ENCODE measurements around the gene ADAMTSL1. TPM values are rescaled to one million over a fixed set of nuclear protein-coding genes. Genes with fewer than 3 reads are reported as not detected.

The ADAMTSL1 gene
- total RNA-seq, 1 experiment from 2014 or later: 25.5 TPM

- no peak for DNase-seq (ENCODE audit: low spot score)
Measured at GRCh38 chr9:18665947-18666346, 192.0 kb downstream of the ADAMTSL1 start.

DNA sequence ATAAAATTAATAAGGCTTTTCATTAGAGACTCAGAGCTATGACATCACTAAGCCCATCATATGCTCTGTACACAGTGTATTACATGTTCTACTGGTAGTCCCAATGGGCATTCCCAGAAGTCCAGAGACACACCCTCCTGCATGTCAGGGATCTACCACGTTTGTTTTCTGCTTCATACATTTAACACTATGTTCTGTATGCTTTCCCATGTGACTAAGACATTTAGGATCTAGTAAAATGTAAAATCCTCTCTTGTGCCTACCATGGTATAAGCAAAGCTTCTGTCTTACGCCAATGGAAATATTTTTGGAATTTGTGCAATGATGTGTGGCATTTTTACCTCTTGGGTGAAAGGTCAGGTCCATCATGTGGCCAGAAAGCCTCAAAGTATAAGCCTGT, 192.4 kb downstream of the ADAMTSL1 start:
- no peak for DNase-seq (ENCODE audit: low spot score)

DNA sequence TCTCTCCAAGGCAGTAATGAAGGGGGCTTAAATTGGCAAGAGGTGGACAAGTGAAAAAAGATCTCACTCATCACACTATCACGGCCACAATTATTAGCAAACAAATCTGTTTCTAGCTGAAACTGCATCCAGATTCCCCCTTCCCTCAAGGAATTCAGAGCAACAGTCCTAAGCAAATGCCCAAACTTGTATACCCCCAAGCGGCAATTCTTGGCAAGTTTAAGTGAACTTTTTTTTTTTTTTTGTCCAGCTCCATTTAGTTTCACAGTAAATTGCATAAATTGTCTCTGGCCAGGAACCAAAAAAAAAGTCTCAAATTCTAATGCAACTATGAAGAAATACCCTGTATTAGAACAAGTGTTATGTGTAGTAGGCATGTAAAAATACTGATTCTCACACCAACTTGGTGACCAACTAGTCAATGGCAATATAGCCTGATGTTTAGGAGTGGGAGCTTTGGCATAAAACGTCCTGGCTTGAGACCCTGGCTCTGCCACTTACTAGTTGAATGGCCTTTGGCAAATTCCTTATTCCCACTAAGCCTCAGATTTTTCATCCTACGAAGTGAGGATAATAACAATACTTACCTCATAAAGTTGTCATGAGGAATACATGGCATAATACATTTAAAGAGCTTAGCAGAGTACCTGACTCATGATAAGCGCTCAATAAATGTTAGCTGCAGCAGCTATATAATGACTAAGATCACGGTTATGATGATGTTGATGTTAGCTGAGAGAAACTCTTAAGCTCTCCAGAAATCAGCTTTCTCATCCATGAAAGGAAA, 193.2 kb downstream of the ADAMTSL1 start:
- DNase-seq (ENCODE audit: low spot score): no peak

DNA sequence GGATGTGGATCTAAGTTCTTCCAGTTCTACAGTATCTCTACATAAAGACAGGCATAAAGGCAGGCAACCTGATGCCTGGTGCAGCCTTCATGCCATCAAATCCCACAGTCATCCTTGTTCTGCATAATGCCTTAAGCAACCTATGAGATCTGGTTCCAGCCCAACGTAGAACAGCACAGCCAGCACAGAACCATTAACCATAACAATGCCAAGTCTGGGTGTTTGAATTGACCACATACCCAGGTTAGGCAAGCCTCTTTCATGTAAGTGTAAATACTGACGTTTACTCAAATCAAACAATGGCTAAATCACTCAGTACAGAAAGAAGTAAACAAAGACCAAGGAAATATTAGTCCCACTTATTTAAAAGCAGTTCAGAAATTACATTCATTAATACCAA, 195.0 kb downstream of the ADAMTSL1 start:
- DNase-seq (ENCODE audit: low spot score): peak; percentile 61

DNA sequence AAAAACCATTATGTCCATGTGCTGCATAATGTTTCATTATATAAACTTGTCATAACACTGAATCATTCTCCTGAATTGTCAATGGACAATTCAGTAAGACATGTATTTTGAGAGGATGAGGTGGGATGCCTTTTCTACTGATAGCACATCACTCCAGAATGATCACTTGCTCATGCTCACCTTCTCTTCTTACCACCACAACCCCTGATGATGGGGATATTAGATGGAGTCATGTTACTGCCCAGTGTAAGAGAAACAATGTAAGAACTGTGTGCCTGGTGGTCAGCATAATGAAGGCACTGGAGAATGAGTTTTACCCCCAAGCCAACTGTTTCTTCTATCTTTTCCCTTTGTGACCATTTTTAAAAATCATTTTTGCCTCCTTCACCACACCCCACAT, 198.8 kb downstream of the ADAMTSL1 start:
- DNase-seq (ENCODE audit: low spot score): no peak

DNA sequence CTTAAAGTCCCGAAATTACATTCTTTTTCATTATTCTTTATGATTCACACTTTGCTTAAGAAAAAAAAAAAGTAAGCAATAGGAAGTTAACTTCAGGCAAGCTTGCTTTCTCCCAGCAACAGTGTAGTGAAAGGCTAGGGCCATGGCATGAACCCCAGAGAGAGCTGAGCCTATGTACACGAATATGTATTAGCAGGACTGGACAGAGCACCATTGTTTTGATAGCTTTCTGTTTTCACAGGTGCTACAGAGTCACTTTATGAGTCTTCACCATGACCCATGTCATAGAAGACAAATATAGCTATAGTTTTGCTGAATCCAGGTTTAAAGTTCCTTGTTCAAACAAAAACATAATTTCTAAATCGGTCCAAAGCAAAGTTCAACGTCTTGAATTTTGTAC, 199.2 kb downstream of the ADAMTSL1 start:
- DNase-seq (ENCODE audit: low spot score): no peak

DNA sequence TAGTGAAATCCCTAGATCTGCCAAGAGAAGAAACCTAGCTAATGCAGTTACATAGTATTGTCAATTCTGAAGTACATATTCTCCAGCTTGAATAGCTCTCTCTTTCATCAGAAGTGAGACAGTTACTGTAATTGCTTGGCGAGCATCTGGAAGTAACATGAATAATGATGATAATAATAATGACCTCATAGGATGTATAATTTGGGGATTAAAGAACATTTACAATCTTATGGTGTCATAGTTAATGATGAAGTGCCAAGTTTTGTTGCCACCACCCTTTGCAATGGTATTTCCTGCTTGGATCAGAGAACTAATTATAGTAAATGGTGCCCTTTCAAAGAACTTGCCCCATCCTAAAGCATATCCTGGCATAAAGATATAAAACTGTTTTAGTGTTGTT, 201.4 kb downstream of the ADAMTSL1 start:
- DNase-seq (ENCODE audit: low spot score): no peak

- no peak for DNase-seq (ENCODE audit: low spot score)
Measured at GRCh38 chr9:18675973-18676372, 202.0 kb downstream of the ADAMTSL1 start.

DNA sequence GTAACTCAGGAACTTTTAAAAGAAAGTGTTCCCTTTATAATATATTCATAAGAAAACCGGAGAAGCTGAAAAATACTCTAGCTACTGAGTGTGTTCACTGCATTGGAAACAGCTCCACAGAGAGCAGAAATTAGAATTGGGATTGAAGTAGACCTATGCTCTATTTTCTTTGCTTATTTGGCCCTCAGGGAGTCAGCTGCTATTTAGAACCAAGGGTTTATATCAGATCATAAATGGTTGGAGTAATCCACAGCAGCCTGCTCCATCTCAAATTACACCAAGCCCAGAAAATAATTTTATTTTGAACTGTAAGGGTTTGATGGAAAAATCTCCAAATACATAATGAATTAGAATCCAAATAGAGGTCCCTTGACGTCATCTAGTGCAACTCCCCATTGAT, 202.6 kb downstream of the ADAMTSL1 start:
- no peak for DNase-seq (ENCODE audit: low spot score)

- DNase-seq (ENCODE audit: low spot score): no peak
Measured at GRCh38 chr9:18678821-18679590, 205.1 kb downstream of the ADAMTSL1 start.

DNA sequence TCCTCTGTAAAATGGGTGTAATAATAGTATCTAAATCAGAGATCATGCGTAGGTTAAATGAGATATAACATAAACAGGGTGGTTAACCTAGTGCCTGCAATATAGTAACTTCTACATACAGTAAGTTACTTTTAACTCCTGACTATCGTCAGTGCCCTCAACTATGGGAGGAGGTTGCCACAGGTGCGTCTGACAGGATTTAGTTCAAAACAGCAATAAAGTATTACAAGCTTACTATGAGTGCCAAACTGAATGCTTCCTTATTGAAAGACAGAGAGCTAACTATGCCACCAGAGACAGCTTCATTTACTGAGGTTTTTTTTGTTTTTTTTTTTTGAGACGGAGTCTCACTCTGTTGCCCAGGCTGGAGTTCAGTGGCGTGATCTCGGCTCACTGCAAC, 209.0 kb downstream of the ADAMTSL1 start:
- DNase-seq (ENCODE audit: low spot score): no peak

DNA sequence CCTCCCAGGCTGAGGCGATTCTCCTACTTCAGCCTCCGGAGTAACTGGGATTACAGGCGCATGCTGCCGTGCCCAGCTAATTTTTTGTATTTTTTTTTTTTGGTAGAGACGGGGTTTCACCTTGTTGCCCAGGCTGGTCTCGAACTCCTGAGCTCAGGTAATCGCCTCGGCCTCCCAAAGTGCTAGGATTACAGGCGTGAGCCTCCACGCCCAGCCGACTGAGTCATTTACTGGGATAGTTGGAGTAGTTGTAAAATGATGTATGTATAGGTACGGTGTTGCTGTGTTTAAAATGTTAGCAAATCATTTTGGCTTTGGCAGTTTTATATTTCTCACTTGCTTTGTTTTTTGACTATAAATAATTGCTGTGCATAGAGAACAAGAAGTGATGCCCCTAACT, 209.4 kb downstream of the ADAMTSL1 start:
- no peak for DNase-seq (ENCODE audit: low spot score)

DNA sequence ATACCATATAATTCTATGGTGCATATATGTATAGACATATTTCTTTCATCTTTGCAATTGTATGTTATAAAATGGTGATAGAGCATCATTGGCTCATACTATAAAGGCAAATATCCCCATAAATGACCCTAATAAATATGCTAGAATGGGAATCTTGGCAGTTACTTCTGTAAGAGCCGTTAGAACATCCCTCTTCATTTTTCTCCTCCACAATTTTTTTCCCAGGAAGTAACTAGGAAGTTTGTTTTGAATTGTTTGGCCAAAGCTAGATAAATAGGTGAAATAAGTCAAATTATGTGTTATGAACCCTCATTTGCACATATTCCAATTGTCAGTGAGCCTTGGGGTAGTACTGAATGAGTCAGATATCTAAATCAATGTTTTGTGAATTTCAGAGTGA, 209.9 kb downstream of the ADAMTSL1 start:
- no peak for DNase-seq (ENCODE audit: low spot score)

DNA sequence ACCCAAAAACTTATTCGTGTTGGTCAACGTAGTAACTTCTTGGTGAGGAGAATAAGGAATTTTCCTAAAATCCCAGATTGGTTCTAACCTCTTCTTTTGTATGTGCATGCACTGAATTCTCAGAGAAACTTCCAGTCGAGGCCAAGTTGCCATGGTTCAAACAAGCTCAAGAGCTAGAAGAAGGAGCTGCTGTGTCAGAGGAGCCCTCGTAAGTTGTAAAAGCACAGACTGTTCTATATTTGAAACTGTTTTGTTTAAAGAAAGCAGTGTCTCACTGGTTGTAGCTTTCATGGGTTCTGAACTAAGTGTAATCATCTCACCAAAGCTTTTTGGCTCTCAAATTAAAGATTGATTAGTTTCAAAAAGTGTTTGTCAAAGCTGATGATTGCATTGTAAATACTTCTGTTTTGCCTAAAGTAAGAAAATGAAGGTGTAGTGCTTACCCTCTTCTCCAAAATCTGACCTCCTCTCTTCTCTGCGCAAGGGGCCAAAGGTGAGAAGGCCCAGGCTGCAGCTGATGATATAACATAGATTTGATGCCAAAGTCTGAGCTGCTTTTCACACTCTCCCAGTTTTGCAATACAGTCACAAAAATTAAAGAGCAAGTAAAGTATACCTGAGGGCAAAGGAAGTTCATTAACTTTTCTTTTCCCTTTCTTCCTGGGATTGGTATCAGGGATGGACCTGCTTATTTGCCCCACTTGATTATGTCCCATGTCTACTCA, 210.8 kb downstream of the ADAMTSL1 start:
- DNase-seq (ENCODE audit: low spot score): no peak

DNA sequence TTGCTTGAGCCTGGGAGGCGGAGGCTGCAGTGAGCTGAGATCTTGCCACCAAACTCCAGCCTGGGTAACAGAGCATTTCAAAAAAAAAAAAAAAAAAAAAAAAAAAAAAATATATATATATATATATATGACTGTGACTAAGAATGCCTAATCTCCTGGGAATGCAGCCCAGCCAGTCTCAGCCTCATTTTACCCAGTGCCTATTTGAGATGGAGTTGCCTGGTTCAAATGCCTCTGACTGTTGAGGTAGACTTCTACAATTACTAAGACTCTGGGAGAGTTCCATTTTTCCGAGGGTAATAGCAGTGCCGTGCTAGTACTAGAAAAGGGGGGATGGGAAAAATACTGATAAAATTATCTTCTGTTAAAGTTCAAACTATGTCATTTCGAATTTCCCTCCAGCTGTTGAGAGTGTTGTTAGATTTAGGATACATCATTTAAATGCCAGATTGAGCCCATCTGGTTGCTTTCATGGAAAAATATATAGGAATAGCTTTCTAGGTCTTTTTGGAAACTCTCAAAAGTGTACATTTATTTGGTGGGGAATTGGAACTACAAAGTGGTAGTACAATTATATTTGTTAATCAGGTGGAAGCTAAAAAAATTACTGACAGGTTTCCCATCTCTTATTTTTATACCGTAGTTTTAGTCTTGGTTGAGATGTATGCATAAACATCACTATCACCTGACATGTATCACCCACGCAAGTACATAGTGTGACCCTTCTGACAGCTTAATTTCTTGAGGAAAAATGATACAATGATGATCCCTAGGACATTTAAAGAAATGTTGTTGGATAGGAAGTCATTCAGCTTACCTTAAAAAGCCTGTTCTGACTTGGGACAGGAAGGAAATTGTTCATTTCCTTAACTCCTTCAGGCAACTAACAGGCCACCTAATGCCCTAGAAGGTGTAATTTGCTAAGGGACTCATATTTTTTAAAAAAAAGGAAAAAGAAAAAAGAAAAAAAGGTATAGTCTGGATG, 214.9 kb downstream of the ADAMTSL1 start:
- no peak for DNase-seq (ENCODE audit: low spot score)

DNA sequence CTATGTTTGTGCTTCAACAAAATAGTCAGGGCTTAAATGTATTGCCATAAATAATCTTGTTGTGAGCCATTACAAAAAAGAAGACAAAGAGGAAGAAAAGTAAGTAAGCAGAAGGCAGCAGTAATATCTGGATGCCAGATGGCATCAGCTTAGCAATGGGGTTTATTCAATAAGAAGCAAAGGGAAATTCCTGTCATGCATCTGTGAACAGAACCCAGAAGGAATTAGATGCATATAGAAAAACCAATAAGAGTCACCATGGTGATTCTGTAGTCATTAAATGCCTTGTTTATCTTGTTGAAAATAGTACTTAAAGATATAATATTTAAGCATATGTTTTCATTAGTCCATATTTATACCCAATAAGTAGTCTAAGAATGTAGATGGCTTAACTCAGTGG, 216.0 kb downstream of the ADAMTSL1 start:
- no peak for DNase-seq (ENCODE audit: low spot score)

- no peak for DNase-seq (ENCODE audit: low spot score)
Measured at GRCh38 chr9:18692268-18692667, 218.3 kb downstream of the ADAMTSL1 start.

DNA sequence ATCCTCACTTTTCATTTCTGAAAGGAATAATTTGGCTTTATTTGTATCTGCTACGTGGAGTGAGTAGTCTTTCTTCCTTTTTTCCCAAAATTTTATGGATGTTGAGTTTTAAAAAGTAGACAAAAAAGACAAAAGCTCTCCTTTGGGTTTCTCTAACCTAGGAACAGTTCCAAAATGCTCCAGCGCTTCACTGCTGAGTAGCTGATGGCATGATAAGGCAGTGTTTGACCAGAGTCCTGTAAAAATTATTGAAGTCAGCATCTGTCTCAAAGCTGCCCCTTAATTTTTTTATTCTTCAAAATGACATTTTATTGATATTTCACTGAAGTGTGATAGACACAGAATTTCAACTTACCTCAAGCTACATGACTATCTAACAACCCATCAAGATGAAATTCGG, 219.0 kb downstream of the ADAMTSL1 start:
- DNase-seq (ENCODE audit: low spot score): no peak

GRCh38 chr9:18694959-18695668, 221.2 kb downstream of the ADAMTSL1 start:
- DNase-seq (ENCODE audit: low spot score): no peak

GRCh38 chr9:18698992-18699391, 225.0 kb downstream of the ADAMTSL1 start:
- no peak for DNase-seq (ENCODE audit: low spot score)

DNA sequence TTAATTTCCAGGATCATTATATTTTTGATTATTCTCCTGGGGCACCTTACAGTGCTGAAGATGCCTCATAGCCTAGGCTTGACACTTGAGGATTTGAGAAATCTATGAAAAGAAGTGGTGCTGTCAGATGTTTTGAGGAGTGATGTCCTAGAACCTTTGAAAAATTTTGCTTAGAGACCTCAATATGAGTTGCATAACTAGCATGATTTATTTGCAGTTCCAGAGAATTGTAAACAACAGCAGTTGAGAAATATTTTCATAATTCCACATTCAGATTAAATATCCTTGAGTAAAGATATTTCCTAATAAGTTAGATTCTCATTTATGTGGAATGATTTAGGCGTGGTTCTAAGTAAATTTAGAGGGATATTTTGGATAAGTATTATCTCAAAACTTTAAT, 225.8 kb downstream of the ADAMTSL1 start:
- DNase-seq (ENCODE audit: low spot score): no peak

All from H4 (cell line).